Body of pancreas (tissue), 4 donors: Measurements from ENCODE around the gene TCF21. TPM values are rescaled to one million over a fixed set of nuclear protein-coding genes. Genes with fewer than 3 reads are reported as not detected.
"Not testable (repeated sequence)": the region's sequence is repeated elsewhere in the genome, so short reads cannot be mapped to it uniquely, and the experiment has no call there.

Experiments used
- ATAC-seq: fragments of 150-250 bp; one replicate; pipeline ENCODE4 v1.9.1; 2016
- DNase-seq, 4 donors: peaks; one replicate each; pipeline ENCODE4 v3.0.0-alpha.2; 2019
- H3K27ac ChIP-seq, 4 donors: fragments of 200-600 bp; sonication (generic); 1 replicate in 3 of 4; 2 replicates in 1 of 4; pipeline versions ENCODE4 v1.5.1 to v1.6.1; 2016 to 2019; ENCODE audit warnings: mild to moderate bottlenecking in 1 of 4, mixed read lengths in 1 of 4, moderate library complexity in 1 of 4
- H3K27me3 ChIP-seq, 2 donors: fragments of 200-600 bp; sonication (generic); one replicate each; pipeline ENCODE4 v1.6.0; 2016; ENCODE audit warnings: mild to moderate bottlenecking in 1 of 2
- H3K36me3 ChIP-seq, 2 donors: fragments of 200-600 bp; sonication (generic); replicated peaks in 1 of 2; 2 replicates each; pipeline ENCODE4 v1.5.1; 2016; ENCODE audit warnings: low read depth in 2 of 2; ENCODE audit not compliant: insufficient read depth in 1 of 2
- H3K4me1 ChIP-seq: fragments of 200-600 bp; sonication (generic); one replicate; pipeline ENCODE4 v1.6.0; 2016
- H3K4me3 ChIP-seq, 2 donors: fragments of 200-600 bp; sonication (generic); 1 replicate in 1 of 2; 2 replicates in 1 of 2; pipeline ENCODE4 v1.5.1; 2016 to 2019
- H3K9me3 ChIP-seq, 3 donors: fragments of 200-600 bp; sonication (generic); 1 replicate in 2 of 3; 2 replicates in 1 of 3; pipeline ENCODE4 v1.5.1; 2016
- CTCF ChIP-seq, 7 experiments: fragments of 450-650 bp in 4 of 7; fragments of 200-600 bp in 3 of 7; sonication (generic) in 3 of 7; IDR thresholded peaks; one replicate each; pipeline ENCODE4 v1.5.1; 2016 to 2019; ENCODE audit warnings: antibody characterized with exemption in 7 of 7
- POLR2A ChIP-seq, 3 donors: fragments of 450-650 bp; IDR thresholded peaks; one replicate each; pipeline ENCODE4 v1.6.1; 2016; ENCODE audit warnings: antibody characterized with exemption in 3 of 3, mild to moderate bottlenecking in 2 of 3
- WGBS, 2 donors: methylation state at CpG; one replicate each; pipeline ENCODE4 v1.1.5; 2017; 5-methylcytosine and 5-hydroxymethylcytosine counted together
- intact Hi-C: fragments of 100-400 bp; cut with DNase I; formaldehyde crosslinking; loops from one replicate; pipeline ENCODE4 v1.15.1; 2023
- total RNA-seq, 2 donors: library from RNA; depleted of rRNA; stranded (reverse); fragments of >200 nt; gene quantifications; one replicate each; pipeline ENCODE4 v1.1.0, GENCODE V29; 2016

TCF21 gene
- total RNA-seq, 2 donors from 2014 or later = 1.3 to 2.3 TPM

GRCh38 chr6:133857696-133858095 lies 31.2 kb upstream of the TCF21 start:
- TF ChIP-seq CTCF (IDR thresholded peaks at IDR 0.05) (no peak), POLR2A (IDR thresholded peaks at IDR 0.05) (no peak)
- no peak overlapping the region for H3K27ac ChIP-seq
- ATAC-seq (no peak), DNase-seq (no peak)
- H3K36me3 ChIP-seq = no peaks in the 10 kb centered on the region
- intact Hi-C loops = no loop called here
- H3K4me1 ChIP-seq = peaks cover 7% of the 10 kb centered on the region
- no peak overlapping the region for H3K4me3 ChIP-seq
- H3K27me3 ChIP-seq = peaks cover 0 to 17% of the 10 kb centered on the region in 2 donors
- H3K9me3 ChIP-seq = peaks cover 0 to 6% (median 0%) of the 10 kb centered on the region in 3 donors

DNA sequence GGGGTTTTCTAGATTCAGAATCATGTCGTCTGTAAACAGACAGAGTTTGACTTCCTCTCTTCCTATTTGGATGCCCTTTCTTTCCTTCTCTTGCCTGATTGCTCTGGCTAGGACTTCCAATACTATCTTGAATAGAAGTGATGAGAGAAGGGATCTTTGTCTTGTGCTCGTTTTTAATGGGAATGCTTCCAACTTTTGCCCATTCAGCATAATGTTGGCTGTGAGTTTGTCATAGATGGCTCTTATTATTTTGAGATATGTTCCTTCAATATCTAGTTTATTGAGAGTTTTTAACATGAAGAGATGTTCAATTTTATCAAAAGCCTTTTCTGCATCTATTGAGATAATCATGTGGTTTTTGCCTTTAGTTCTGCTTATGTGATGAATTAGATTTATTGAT lies 27.6 kb upstream of the TCF21 start:
- H3K27me3 ChIP-seq, ATAC-seq, DNase-seq, H3K27ac ChIP-seq, H3K4me1 ChIP-seq, H3K36me3 ChIP-seq, intact Hi-C loops, H3K4me3 ChIP-seq: not testable (repeated sequence)
- 27 to 40% methylated on average over 2 of the region's 2 CpGs for WGBS, 2 donors
- peaks cover 0 to 13% (median 0%) of the 10 kb centered on the region in 3 donors for H3K9me3 ChIP-seq

DNA sequence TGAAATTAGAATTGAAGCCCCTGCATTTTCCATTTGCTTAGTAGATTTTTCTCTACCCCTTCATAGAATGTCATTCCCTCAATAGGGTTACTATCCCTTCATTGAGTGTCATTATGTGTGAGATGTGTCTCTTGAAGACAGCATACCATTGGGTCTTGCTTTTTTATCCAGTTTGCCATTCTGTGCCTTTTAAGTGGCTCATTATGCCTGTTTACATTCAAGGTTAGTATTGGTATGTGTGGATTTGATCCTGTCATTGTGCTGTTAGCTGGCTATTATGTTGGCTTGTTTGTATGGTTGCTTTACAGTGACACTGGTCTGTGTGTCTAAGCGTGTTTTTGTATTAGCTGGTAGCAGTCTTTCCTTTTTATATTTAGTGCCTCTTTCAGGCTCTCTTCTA lies 25.7 kb upstream of the TCF21 start:
- H3K36me3 ChIP-seq = no peaks in the 10 kb centered on the region
- no peaks in the 10 kb centered on the region for H3K27me3 ChIP-seq
- no peak overlapping the region for H3K27ac ChIP-seq
- H3K4me3 ChIP-seq = no peak overlapping the region
- H3K9me3 ChIP-seq = peaks cover 0 to 13% (median 0%) of the 10 kb centered on the region in 3 donors
- ATAC-seq (no peak), DNase-seq (no peak)
- intact Hi-C loops = no loop called here
- WGBS, 2 donors = 70 to 71% methylated on average over 1 of the region's 1 CpG
- TF ChIP-seq CTCF (IDR thresholded peaks at IDR 0.05) (no peak), POLR2A (IDR thresholded peaks at IDR 0.05) (no peak)
- H3K4me1 ChIP-seq = no peaks in the 10 kb centered on the region

- no peak for DNase-seq
- Histone ChIP-seq H3K27me3 (no peaks in the 10 kb centered on the region), H3K4me3 (no peak overlapping the region), H3K36me3 (no peaks in the 10 kb centered on the region), H3K4me1 (no peaks in the 10 kb centered on the region), H3K9me3 (peaks cover 0 to 10% (median 0%) of the 10 kb centered on the region in 3 donors), H3K27ac (no peak overlapping the region)
- TF ChIP-seq CTCF (IDR thresholded peaks at IDR 0.05) (no peak), POLR2A (IDR thresholded peaks at IDR 0.05) (no peak)
- WGBS, 2 donors = 58 to 93% methylated on average over 3 to 4 of the region's 4 CpGs
- intact Hi-C loops = no loop called here
- no peak for ATAC-seq
These were observed 23.2 kb upstream of the TCF21 start for GRCh38 chr6:133865680-133866079.

- H3K27me3 ChIP-seq = no peaks in the 10 kb centered on the region
- no peak overlapping the region for H3K27ac ChIP-seq
These were observed 17.8 kb upstream of the TCF21 start for GRCh38 chr6:133871131-133871530.

More at GRCh38 chr6:133871131-133871530, 17.8 kb upstream of the TCF21 start:
- DNase-seq = no peak
- ATAC-seq = no peak
- TF ChIP-seq POLR2A (IDR thresholded peaks at IDR 0.05) (no peak), CTCF (IDR thresholded peaks at IDR 0.05) (no peak)
- no peaks in the 10 kb centered on the region for H3K4me1 ChIP-seq
- H3K9me3 ChIP-seq = no peaks in the 10 kb centered on the region
- H3K36me3 ChIP-seq = no peaks in the 10 kb centered on the region
- intact Hi-C loops = no loop called here
- H3K4me3 ChIP-seq = no peak overlapping the region
